SW 1271 (cell line): ENCODE measurements around the gene MUC20.

Experiments used
- DNase-seq, 2 experiments: peaks; one replicate each; lab custom pipeline; 2025; lab: John Stamatoyannopoulos, UW

MUC20 gene

DNA sequence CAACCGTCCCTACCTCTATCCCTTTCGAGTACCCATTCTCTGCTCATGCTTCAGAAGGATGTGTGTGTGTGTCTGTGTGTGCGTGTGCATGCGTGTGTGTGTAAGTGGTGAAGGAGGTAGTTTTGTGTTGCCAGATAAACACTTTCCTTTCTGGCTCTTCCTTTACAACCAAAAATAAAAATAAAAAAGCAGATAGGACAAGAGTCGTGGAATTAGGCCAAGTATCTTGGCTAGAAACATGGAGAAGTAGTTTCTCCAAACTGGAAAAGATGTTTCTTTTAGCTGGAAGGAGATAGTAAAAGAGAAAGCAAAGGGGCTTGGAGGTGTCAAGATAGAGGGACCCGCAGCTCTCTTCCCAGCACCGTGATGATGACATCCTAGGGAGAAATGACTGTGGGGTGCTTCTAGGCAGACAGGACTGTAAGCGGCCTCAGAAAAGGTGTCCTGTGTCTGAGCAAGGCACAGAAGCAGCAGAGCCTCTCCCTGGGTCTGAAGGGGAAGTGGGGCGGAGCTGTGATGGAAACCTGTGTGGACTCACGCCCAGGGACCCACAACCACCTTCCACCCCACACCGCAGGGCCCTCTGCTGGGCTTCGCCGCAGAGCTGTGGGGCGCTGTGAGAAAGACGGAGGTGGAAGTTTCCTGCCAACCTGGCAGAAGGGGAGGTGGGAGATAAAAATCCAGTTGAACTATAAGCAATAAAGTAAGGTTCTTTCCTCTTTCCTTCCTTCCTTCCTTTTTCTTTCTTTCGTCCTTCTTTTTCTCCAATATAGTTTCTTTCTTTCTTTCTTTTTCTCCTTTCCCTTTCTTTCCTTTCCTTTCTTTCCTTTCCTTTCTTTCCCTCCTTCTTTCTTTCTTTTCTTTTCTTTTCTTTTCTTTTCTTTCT, 35.3 kb downstream of the MUC20 start:
- no peak for DNase-seq

DNA sequence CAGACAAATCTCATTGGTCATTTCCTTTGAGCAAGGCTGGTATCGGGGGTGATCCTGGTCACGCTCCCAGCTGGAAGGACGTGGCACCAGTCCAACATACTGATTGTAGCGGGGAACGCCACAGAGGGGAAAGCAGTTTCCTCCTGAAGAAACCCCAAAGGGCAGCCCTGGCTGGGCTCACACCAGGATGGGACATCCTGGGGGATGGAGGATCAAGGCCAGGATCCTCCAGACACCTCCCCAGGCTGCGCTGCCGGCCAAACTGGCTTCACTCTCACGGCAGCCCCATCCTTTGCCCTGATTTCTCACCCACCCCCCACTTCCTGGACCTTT, 36.6 kb downstream of the MUC20 start:
- no peak for DNase-seq

DNA sequence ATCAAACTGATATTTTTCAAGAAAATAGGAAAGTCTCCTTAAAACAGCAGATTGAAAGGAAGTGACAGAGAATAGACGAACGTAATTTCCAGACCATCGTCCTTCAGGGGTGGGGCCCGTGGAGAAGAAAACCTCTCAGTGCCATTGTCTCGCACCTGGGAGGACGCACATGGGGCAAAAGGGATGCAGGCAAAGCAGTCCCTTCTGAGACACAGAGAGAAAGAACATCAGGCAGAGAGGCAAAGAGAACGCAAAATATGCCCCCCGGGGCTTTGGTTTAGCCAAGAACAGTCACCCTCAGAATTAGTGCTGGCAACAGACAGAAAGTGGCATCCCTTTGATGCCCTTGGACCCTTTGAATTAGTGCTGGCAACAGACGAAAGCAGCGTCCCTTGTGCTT, 37.0 kb downstream of the MUC20 start:
- no peak for DNase-seq

DNA sequence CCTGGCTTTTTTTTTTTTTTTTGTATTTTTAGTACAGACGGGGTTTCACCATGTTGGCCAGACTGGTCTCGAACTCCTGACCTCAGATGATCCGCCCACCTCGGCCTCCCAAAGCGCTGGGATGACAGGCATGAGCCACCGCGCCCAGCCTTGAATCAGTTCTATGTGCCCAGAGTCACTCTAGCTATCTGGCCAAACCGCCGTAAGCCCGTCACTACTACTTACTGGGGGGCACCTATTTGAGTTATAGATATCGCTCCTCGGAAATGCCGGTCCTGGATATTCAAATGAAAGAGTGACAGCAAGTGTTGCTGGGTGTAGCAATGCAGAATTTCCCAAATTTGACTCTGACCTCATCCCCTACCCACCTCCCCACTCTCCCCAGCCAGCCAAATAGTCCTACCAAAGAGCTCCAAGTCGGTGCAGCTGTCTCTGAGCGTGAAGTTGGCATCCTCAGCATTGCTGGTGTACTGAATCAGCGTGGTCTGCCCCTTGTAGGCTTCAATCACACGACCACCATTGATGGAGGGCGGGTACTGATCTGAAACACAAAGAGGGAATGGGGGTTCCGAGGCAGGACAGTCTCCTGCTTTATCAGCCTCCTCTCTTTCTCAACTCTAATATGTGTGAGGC, 38.1 kb downstream of the MUC20 start:
- no peak for DNase-seq

DNA sequence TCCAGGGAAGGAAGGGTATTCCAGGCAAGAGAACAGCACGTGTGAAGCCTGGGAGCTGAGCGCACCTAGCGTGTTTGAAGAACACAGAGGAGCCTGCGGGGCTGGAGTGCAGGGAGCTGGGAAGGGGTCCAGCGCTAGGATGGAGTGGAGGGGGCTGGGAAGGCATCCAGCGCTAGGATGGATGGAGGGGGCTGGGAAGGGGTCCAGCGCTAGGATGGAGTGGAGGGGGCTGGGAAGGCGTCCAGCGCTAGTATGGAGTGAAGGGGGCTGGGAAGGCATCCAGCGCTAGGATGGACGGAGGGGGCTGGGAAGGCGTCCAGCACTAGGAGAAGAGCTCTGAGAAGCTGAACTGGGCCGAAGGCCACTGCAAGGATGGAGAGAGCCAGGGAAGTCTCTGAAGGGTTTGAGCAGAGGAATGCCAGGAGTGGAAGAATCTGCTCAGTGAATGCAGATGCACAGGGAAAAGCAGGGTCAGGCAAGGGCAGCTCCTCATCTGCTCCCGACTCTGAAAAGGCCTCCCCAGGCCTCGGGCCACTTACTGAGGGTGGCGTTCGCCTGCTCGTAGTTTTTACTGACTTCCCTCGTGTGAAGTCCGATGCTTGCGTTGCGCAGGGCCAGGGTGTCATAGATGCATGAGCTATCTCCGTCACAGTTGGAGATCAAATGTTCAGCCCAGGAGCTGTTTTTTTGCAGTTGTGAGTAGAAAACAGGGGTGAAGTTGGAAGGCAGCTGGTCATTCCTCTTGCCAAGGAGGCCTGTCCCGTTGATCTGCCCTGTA, 39.8 kb downstream of the MUC20 start:
- DNase-seq, result no peak

DNA sequence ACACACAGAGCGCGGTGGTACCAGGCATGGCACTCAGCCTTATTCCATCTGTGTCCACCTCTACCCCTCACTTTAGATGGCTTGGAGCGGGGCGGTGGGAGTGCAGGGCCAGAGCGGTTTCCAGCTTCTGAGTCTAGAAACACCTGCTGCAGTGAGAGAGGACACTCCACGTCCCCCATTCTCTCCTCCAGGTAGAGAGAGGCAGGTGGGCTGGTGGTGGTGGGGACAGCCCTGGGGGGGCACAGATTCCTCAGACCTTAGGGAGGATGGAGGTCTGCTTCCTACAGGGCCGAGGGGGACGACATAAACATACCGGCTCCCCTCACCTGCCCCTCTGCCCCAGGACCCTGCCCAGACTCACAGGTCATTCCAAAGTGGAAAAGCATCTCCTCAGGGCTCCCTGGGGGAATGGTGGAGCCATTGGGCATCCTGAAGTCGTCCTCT, 40.4 kb downstream of the MUC20 start:
- no peak for DNase-seq

DNA sequence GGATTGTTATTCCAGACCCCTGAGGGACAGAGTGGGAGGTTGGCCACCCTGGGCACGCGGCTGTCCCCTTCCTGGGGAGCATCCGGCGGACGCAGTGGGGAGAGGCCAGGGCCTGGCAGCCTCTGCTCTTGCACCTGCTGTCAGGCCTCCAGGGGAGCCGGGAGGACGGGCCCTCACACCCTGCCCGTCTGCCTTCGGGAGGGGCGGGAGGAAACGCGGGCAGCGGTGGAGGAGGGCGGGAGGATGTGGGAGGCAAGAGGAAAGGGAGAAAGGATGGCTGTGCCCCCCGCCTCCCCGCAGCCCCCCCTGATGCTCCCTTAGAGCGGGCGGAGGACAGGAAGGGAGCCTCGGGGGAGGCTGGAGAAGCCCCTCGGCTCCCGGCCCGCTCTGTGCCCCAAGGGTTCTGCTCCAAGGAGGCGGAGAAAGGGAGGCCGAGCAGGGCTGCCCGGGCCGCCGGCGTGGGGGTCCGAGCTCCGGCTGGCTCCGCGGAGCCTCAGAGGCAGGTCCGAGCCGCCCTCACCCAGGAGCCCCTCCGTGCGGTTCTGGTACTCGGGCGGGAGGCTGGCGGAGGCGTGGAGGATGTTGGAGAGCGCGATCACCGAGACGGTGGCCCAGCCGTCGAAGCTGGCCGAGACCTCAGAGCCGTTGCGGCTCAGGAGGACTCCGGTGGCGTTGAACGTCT, 40.9 kb downstream of the MUC20 start:
- no peak for DNase-seq

DNA sequence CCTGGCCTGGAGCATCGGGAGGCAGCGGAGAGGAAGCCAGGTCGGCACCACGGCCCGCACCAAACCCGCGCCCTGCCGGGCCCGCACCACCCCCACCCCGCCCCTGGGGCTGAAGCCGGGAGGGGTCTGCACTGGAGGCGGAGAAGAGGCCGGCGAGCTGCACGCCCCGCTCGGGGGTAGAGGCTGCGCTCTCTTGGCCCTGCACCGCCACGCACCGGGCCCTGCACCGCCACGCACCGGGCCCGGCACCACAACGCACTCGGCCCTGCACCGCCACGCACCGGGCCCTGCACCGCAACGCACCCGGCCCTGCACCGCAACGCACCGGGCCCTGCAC, 41.4 kb downstream of the MUC20 start:
- no peak for DNase-seq

DNA sequence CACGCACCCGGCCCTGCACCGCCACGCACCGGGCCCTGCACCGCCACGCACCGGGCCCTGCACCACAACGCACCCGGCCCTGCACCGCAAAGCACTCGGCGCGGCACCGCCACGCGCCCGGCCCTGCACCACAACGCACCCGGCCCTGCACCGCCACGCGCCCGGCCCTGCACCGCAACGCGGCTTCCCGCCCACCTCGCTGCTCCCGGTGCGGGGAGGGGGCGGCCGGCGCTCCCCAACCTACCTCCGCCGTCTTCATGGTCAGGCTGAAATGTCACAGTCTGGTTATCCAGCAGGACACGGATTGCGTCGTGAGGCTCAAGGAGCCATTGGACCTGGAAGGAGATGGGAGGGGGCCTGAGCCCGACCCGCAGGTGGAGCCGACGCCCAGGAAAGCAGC, 41.8 kb downstream of the MUC20 start:
- no peak for DNase-seq

DNA sequence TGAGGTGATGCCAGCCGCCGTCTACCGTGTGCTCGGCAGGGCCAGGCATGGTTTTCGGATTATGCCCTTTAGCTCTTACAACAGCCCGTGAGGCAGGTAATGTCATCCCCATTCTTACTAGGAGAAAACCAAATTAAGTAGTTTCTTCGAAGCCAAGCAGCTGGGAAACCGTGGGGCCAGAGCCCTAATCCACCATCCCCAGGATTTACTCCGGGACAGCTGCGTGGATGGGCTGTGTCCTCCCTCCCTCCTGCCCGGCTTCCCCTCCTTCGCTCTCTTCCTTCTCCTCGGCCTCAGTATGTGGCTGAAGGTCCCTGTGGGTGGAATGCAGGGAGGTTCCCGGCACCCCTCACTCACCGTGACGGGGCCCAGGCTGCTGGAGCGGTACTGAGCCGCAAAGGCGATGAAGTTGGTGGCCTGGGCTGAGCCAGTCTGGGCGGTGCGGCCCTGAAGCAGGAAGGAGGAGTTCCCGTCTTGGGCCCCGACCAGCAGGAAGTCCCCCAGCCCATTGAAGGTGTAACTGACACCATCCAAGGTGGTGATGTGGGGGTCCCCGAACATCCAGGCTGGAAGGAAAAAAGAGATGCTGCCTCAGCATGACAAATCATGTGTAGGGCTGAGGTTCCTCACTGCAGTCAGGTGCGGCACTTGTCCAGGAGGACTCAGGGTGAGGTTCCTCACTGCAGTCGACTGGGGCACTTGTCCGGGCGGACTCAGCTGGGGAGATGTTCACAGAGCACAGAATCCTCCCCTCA, 42.5 kb downstream of the MUC20 start:
- DNase-seq, result no peak

DNA sequence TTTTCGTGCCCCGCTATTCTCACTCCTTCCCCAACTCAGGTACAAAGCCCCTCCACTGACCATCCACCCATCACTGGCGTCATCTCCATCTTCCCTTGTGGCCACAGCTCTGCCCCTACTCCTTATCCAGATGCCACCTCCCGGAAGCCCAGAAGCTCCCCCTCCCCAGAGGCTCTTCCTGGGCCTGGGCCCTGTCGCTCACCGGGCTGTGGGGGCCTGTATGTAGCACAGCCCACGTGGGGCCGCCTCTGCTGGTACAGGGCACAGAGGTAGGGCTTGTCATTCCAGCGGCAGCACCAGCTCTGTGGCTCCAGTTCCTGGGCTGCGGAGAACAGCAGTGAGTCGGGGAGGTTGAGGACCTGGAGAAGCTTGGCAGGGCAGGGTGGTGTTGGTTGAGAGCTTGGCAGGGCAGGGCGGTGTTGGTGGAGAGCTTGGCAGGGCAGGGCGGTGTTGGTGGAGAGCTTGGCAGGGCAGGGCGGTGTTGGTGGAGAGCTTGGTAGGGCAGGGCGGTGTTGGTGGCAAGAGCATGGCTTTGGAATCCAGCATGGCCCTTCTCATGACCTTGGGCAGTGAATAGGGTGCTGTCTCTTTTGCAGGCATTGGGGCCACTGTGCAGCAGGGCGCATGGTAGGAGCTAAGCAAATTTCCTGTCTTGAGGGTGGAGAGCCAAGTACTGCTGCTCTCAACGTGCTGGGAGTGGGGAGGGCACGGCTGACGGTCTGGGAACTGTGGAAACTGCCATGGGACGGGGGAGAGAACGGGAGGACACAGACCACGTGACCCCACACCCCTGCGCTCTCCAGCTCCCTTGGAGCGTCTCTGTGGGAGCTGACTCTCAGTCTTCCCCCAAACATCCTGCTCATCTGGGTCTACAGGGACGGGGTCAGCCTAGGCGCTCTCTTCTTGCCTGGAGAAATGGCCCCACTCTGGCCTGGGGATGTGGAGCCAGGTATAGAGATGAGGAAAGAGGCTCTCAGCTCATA, 43.4 kb downstream of the MUC20 start:
- DNase-seq, result no peak

DNA sequence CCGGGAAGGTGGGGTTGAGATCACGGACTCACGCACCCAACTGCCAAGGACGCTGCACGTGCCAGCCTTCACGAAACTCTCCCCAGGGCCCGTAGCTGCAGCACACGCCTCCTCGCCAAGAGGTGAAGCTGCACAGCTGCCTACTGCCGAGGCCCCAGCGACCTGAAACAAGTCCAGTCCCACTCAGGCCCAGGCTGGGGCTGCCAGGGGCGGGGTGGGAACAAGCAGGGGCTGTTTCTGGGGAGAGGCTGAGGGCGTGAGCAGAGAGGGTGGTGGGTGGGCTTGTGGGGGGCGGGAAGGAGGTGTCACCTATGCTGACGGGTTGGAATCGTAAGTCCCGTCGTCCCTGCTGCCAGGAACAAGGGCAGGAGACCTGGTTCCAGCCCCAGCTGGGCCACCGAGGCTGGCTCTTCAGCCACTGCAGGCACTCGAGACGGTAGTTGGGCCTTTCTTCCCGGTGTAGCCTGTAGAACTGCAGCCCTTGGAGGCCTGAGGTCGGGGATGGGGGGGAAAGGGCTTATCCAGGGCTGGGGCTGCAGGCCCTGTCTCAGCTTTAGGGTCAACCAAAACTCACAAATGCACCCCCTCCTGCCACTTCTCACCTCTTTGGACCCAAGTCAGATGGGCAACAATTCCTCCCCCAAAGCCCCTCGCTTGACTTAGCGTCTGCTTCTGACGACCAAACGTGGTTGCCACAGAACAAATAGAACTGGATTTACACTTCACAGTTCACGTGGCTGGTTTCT, 44.4 kb downstream of the MUC20 start:
- no peak for DNase-seq

DNA sequence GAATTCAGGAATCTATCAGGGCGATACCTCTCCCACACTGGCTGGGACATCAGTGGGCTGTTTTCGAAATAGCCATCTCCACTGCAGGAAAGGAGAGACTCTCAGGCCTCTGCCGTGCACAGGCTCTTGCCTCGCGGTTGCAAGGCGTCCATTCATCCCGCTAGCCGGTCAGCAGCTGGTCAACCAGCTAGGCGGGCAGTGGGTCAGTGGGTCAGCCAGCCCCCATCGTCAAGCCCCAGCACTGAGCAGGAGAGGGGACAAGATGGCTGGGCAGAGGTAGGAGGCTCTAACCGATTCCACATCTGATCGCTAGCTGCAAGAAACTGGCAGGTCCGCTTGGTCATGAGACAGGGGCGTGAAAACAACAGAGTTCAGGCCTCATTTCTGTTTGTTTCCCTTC, 45.9 kb downstream of the MUC20 start:
- no peak for DNase-seq

DNA sequence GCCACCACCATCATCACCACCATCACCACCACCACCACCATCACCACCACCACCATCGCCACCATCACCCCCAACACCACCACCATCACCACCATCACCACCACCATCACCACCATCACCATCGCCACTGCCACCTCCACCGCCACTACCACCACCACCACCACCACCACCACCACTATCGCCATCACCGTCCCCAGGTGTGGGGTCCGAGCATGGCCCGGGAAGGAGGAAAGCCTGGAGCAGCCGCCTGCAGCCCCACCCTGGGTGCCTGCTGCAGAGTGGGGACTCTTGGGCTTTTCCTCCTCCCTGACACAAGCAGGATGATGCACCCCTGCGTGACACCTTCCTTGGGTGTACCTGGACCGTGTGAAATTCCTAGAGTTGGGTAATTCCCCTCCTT, 47.0 kb downstream of the MUC20 start:
- no peak for DNase-seq

DNA sequence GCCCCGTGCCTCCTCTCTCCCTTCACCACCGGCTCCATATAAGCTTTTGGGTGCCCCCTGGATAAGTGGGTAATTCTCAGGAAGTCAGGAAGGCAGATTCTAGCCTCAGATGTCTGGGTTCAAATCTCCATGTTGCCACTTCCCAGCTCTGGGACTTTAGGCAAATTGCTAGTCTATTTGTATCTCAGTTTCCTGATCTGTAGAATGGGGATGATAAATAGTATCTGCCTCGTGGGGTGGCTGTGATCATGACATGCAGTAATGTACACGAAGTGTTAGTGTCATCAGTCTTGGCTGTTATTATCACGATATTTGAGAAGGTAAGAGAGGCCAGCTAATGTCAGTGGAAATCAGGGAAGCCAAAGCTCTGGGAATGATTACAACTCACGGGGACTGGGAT, 47.6 kb downstream of the MUC20 start:
- no peak for DNase-seq

DNA sequence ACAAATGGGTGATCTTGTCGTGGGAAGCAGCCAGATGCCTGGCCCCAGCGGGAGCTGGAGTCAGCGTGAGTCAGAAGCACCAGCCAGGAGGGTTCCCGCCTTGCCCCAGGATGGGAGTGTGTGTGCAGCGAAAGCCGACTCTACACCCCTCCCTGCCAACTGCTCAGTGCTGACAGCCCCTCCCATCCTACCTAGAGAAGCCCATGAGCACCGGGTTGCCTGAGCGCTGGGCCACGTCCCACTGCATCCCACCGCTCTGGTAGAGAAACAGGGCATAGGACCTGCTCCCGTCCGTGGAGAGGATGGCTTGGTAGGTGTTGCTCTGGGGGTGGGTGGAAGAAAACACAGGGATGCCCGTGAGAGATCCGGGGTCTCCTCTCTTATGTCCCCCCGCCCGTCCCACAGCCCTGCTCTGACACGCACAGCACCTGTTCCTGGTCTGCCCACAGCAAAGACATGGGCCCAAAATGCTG, 48.1 kb downstream of the MUC20 start:
- no peak for DNase-seq

DNA sequence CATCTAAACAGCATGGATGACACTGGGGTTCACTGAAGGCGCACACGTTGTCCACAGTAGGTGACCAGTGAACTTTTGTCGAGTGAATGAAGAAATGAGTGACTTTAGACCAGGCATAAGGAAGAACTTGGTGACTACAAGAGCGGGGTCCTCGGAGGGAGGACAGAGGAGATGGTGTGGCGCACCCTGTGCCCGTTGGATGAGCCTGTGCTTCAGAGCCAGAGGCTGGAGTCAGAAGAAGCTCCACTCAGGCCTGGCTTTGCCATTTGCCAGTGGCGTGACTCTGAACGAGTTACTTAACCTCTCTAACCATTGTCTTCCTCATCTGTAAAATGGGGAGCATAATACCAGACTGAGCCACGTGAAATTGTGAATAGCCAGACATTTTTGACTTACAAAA, 48.8 kb downstream of the MUC20 start:
- no peak for DNase-seq

DNA sequence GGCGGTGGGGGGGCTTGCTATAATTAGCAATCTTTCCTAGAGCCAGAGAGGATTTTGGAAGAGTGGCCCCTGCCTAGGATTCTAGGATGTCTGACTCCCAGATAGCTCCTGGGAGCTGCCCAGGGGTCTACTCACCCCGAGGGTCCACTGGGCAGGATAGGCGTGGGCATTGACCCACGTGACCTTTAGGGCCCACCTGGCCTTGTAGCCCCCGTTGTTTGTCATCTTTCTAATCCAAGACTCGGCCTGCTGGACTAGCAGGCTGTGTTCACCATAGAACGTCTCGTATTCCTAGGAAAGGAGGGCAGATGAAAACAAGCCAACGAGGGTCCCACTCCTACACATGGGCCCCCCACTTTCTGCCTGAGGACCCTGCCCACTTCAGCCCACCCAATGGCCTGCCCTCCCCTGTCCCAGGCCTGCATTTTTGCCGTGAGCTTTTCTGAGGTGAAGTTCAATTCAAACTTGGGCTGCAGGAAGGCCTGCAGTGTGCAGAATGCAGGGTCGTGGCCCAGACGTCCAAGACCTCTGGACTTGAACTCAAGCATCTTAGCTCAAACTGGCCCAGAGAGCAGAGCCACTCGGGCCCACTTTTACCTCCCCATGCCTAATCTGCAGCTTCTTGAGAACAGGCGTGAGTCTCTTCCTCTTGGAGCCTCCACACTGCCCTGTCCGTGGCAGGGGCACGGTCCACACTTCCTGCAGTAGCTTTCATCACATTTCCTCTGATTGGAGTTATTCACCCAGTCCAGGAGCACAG, 49.5 kb downstream of the MUC20 start:
- DNase-seq, result no peak
